NCI-H748 (cell line): ENCODE data around the gene KRT2.

Experiments used
- DNase-seq: peaks from one replicate; lab custom pipeline; 2025; ENCODE audit not compliant: unreplicated experiment; lab: John Stamatoyannopoulos, UW

The KRT2 gene

GRCh38 chr12:52667509-52667908, 15.5 kb upstream of the KRT2 start:
- peak; percentile 32 for DNase-seq

GRCh38 chr12:52666471-52666870, 14.5 kb upstream of the KRT2 start:
- no peak for DNase-seq

GRCh38 chr12:52663420-52663819, 11.4 kb upstream of the KRT2 start:
- DNase-seq, result no peak

- DNase-seq, result no peak
These were observed 10.9 kb upstream of the KRT2 start for GRCh38 chr12:52662918-52663229.

- no peak for DNase-seq
These were observed 10.3 kb upstream of the KRT2 start for GRCh38 chr12:52662093-52662917.

- no peak for DNase-seq
These were observed 9.7 kb upstream of the KRT2 start for GRCh38 chr12:52661668-52662067.

GRCh38 chr12:52660934-52661499, 9.0 kb upstream of the KRT2 start:
- no peak for DNase-seq

GRCh38 chr12:52659951-52660350, 7.9 kb upstream of the KRT2 start:
- DNase-seq, result no peak

GRCh38 chr12:52659395-52659794, 7.4 kb upstream of the KRT2 start:
- DNase-seq, result no peak

- DNase-seq, result no peak
These were observed 6.2 kb upstream of the KRT2 start for GRCh38 chr12:52658196-52658595.

- DNase-seq, result no peak
These were observed 5.4 kb upstream of the KRT2 start for GRCh38 chr12:52657250-52657902.

- no peak for DNase-seq
These were observed 4.6 kb upstream of the KRT2 start for GRCh38 chr12:52656616-52657015.

GRCh38 chr12:52655720-52656124, 3.7 kb upstream of the KRT2 start:
- DNase-seq, result no peak

GRCh38 chr12:52655251-52655650, 3.2 kb upstream of the KRT2 start:
- DNase-seq, result no peak

- DNase-seq, result no peak
These were observed 1.4 kb downstream of the KRT2 start for GRCh38 chr12:52650520-52651081.

- DNase-seq, result no peak
These were observed 2.9 kb downstream of the KRT2 start for GRCh38 chr12:52649066-52649465.

- DNase-seq, result no peak
These were observed 3.9 kb downstream of the KRT2 start for GRCh38 chr12:52648012-52648550.

- DNase-seq, result no peak
These were observed 4.4 kb downstream of the KRT2 start for GRCh38 chr12:52647601-52648000.

- DNase-seq, result no peak
These were observed 5.4 kb downstream of the KRT2 start for GRCh38 chr12:52646613-52647012.

GRCh38 chr12:52645982-52646381, 6.0 kb downstream of the KRT2 start:
- no peak for DNase-seq

GRCh38 chr12:52645120-52645761, 6.8 kb downstream of the KRT2 start:
- no peak for DNase-seq
